Uterus (tissue), 4 donors: Measurements from ENCODE around the gene PLXNA4. TPM values are rescaled to one million over a fixed set of nuclear protein-coding genes. Genes with fewer than 3 reads are reported as not detected.

ENCODE experiments used
- DNase-seq, 2 donors: peaks; one replicate each; pipeline ENCODE4 v3.0.0-alpha.2; 2019 to 2020
- H3K27ac ChIP-seq, 2 donors: fragments of 200-600 bp; sonication (generic); 1 replicate in 1 of 2; 2 replicates in 1 of 2; pipeline ENCODE4 v1.5.1; 2016 to 2018
- H3K27me3 ChIP-seq, 2 donors: fragments of 200-600 bp; sonication (generic); one replicate each; pipeline ENCODE4 v1.5.1; 2018 to 2019; ENCODE audit warnings: control low read depth in 1 of 2
- H3K36me3 ChIP-seq, 2 donors: fragments of 200-600 bp; sonication (generic); one replicate each; pipeline ENCODE4 v1.5.1; 2019; ENCODE audit warnings: control low read depth in 1 of 2
- H3K4me1 ChIP-seq, 2 donors: fragments of 200-600 bp; sonication (generic); one replicate each; pipeline ENCODE4 v1.5.1; 2018 to 2019; ENCODE audit warnings: control low read depth in 1 of 2
- H3K4me3 ChIP-seq, 2 donors: fragments of 200-600 bp; sonication (generic); 1 replicate in 1 of 2; 2 replicates in 1 of 2; pipeline ENCODE4 v1.5.1; 2018 to 2019; ENCODE audit warnings: mild to moderate bottlenecking in 1 of 2
- H3K9me3 ChIP-seq, 2 donors: fragments of 200-600 bp; sonication (generic); one replicate each; pipeline ENCODE4 v1.5.1; 2019; ENCODE audit warnings: control low read depth in 1 of 2
- CTCF ChIP-seq, 4 experiments: fragments of 200-600 bp in 2 of 4; fragments of 450-650 bp in 2 of 4; sonication (generic) in 2 of 4; IDR thresholded peaks; one replicate each; pipeline ENCODE4 v1.5.1; 2016 to 2019; ENCODE audit warnings: antibody characterized with exemption in 4 of 4, mild to moderate bottlenecking in 2 of 4, moderate library complexity in 1 of 4
- POLR2A ChIP-seq, 2 donors: fragments of 450-650 bp; IDR thresholded peaks; one replicate each; pipeline ENCODE4 v1.6.1; 2016; ENCODE audit warnings: antibody characterized with exemption in 2 of 2, mild to moderate bottlenecking in 1 of 2, moderate library complexity in 1 of 2
- intact Hi-C: fragments of 100-400 bp; cut with DNase I; formaldehyde crosslinking; loops from one replicate; pipeline ENCODE4 v1.15.1; 2023; ENCODE audit warnings: low total_unique reads
- total RNA-seq, 4 donors: library from RNA; depleted of rRNA in 3 of 4; stranded (reverse); fragments of >200 nt in 3 of 4; gene quantifications; one replicate each; pipeline versions ENCODE4 v1.1.0 to v1.2.4, GENCODE V29; 2014 to 2023
- donor health status: DM: yes; HTN: yes; CAD: no.

Gene PLXNA4
- total RNA-seq, 4 donors from 2014 or later, result 4.1 to 16.5 (median 7.7) TPM

DNA sequence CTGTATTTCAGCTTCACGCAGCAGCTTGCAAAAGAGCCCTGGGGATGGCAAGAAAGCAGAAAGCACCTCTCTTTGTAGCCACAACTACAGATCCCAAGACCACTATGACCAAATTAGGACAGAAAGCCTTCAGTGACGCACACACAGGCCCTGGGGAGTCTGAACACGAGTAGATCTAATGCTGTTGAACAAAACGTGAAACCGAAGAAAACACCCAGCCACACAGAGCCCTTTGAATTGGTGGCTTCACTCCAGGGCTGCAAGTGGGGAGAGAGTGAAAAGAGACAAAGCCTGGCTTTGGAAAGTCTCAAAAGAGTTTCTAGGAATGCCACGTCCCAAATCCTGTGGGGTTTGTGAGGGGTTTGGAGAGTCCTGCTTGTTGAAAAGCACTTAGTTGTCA, 28.4 kb downstream of the PLXNA4 start:
- H3K27me3 ChIP-seq, result no peaks in the 10 kb centered on the region
- intact Hi-C loops, result no loop called here
- DNase-seq, result no peak
- TF ChIP-seq POLR2A (IDR thresholded peaks at IDR 0.05) (no peak), CTCF (IDR thresholded peaks at IDR 0.05) (no peak)
- H3K4me1 ChIP-seq, result no peaks in the 10 kb centered on the region
- peaks cover 0 to 31% of the 10 kb centered on the region in 2 donors for H3K9me3 ChIP-seq
- H3K36me3 ChIP-seq, result no peaks in the 10 kb centered on the region
- no peak overlapping the region for H3K4me3 ChIP-seq
- no peak overlapping the region for H3K27ac ChIP-seq

DNA sequence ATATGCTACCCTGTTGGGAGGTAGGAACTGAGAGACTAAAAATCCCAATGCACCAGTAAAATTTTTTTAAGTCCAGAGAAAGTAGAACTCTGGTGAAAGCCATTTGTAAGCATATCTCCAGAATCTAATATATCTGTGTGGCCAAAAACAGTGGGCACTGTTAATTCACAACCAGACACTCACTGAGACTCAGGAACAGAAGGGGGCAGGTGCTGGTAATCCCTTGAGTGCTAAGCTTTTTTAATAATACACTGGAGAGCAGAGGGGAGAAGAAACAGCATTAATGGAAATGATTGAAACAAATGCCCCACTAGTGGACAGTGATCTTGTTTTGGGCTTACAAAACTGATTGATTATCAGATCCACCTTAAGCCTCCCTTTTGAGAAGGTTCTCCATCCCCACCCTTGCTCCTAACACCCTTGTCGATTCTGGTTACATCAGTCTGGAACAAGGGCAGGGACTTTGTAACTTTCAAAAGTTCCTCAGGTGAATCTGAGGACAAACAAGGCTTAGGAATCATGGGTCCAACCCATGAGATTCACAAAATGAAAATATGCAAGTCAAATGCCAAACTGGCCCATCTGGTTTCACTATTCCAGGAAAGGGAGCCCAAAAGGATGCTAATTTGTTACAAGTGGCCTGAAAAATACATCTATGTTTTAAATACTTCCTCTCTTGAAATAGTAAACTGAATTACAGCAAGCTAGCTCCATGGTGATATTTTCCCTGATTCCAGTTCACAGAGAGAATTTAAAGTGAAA, 29.7 kb downstream of the PLXNA4 start:
- TF ChIP-seq CTCF (IDR thresholded peaks at IDR 0.05), result no peak
- no peak for TF ChIP-seq POLR2A (IDR thresholded peaks at IDR 0.05)
- no peak for DNase-seq
- H3K27ac ChIP-seq, result no peak overlapping the region

GRCh38 chr7:132545756-132546155, 30.5 kb downstream of the PLXNA4 start:
- no peak for DNase-seq
- peaks cover 0 to 16% of the 10 kb centered on the region in 2 donors for H3K9me3 ChIP-seq
- H3K4me3 ChIP-seq, result no peak overlapping the region
- intact Hi-C loops, result no loop called here
- no peaks in the 10 kb centered on the region for H3K27me3 ChIP-seq
- H3K27ac ChIP-seq, result no peak overlapping the region
- H3K36me3 ChIP-seq, result no peaks in the 10 kb centered on the region
- no peaks in the 10 kb centered on the region for H3K4me1 ChIP-seq
- TF ChIP-seq POLR2A (IDR thresholded peaks at IDR 0.05), result no peak
- no peak for TF ChIP-seq CTCF (IDR thresholded peaks at IDR 0.05)

More for the DNA sequence above, 29.7 kb downstream of the PLXNA4 start:
- Histone ChIP-seq H3K27me3 (no peaks in the 10 kb centered on the region), H3K36me3 (no peaks in the 10 kb centered on the region), H3K4me3 (no peak overlapping the region), H3K9me3 (peaks cover 0 to 24% of the 10 kb centered on the region in 2 donors), H3K4me1 (no peaks in the 10 kb centered on the region)
- intact Hi-C loops, result no loop called here

GRCh38 chr7:132544999-132545398, 31.3 kb downstream of the PLXNA4 start:
- H3K27ac ChIP-seq, result no peak overlapping the region
- no peaks in the 10 kb centered on the region for H3K36me3 ChIP-seq
- H3K4me3 ChIP-seq, result no peak overlapping the region
- DNase-seq, result no peak
- peaks cover 0 to 16% of the 10 kb centered on the region in 2 donors for H3K9me3 ChIP-seq
- H3K4me1 ChIP-seq, result no peaks in the 10 kb centered on the region
- intact Hi-C loops, result no loop called here
- no peaks in the 10 kb centered on the region for H3K27me3 ChIP-seq
- no peak for TF ChIP-seq POLR2A (IDR thresholded peaks at IDR 0.05)
- TF ChIP-seq CTCF (IDR thresholded peaks at IDR 0.05), result no peak

DNA sequence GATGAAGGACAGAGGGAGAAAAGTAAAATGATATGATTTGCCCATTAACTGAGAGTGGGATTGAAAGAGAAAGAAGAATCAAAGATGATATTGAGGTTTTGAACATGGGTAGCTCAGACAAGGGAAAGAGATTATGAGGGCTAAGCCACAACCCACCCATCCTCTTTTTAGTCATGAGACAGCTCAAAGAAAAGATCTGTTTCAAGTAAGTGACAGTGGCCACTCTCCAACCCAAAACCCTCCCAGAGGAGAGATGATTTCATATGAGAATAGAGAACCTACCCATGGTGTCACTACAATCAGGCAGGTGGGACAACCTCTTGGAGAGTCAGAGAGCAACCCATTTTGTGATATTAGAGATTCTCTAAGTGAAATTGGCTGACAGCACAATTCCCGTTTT, 32.2 kb downstream of the PLXNA4 start:
- no peaks in the 10 kb centered on the region for H3K36me3 ChIP-seq
- H3K9me3 ChIP-seq, result peaks cover 0 to 16% of the 10 kb centered on the region in 2 donors
- no peak for TF ChIP-seq CTCF (IDR thresholded peaks at IDR 0.05)
- TF ChIP-seq POLR2A (IDR thresholded peaks at IDR 0.05), result no peak
- no peak for DNase-seq
- H3K27ac ChIP-seq, result no peak overlapping the region
- no peak overlapping the region for H3K4me3 ChIP-seq
- intact Hi-C loops, result no loop called here
- H3K27me3 ChIP-seq, result no peaks in the 10 kb centered on the region
- no peaks in the 10 kb centered on the region for H3K4me1 ChIP-seq
